GM23338 (cell line): ENCODE data around the gene COL9A3.

ENCODE experiments used
- CTCF ChIP-seq, 2 experiments: fragments of 200-600 bp in 1 of 2; sonication (generic) in 1 of 2; conservative IDR thresholded peaks; 2 replicates each; pipeline versions ENCODE4 v1.5.1 to v1.6.1; 2016 to 2017; ENCODE audit warnings: antibody characterized with exemption in 2 of 2, low read depth in 2 of 2, mild to moderate bottlenecking in 2 of 2, moderate library complexity in 1 of 2
- EZH2 ChIP-seq: fragments of 200-600 bp; sonication (generic); IDR thresholded peaks from one replicate; pipeline ENCODE4 v1.8.0; 2017; ENCODE audit warnings: antibody characterized with exemption, mild to moderate bottlenecking, low read depth; ENCODE audit not compliant: unreplicated experiment
- EZH2phosphoT487 ChIP-seq: fragments of 200-600 bp; sonication (generic); IDR thresholded peaks from one replicate; pipeline ENCODE4 v1.8.1; 2018; ENCODE audit warnings: antibody characterized with exemption; ENCODE audit not compliant: unreplicated experiment
- JUNB ChIP-seq: IDR thresholded peaks from one replicate; pipeline ENCODE4 v1.6.1; 2016; ENCODE audit warnings: antibody characterized with exemption; ENCODE audit not compliant: unreplicated experiment
- NANOG ChIP-seq: IDR thresholded peaks from 2 replicates; pipeline ENCODE4 v1.6.1; 2016; ENCODE audit warnings: antibody characterized with exemption, borderline replicate concordance
- POLR2AphosphoS5 ChIP-seq: IDR thresholded peaks from 2 replicates; pipeline ENCODE4 v1.6.1; 2016; ENCODE audit warnings: antibody characterized with exemption, low read depth
- REST ChIP-seq: IDR thresholded peaks from one replicate; pipeline ENCODE4 v1.6.1; 2018; ENCODE audit warnings: antibody characterized with exemption; ENCODE audit not compliant: unreplicated experiment
- STAT1 ChIP-seq: IDR thresholded peaks from one replicate; pipeline ENCODE4 v1.6.1; 2016; ENCODE audit warnings: antibody characterized with exemption; ENCODE audit not compliant: unreplicated experiment
- ZNF114 ChIP-seq: fragments of 250-450 bp; sonication (Bioruptor Pico); IDR thresholded peaks from 2 replicates; pipeline ENCODE4 v1.5.0; 2020; ENCODE audit warnings: mild to moderate bottlenecking, moderate library complexity
- ZNF462 ChIP-seq: fragments of 250-450 bp; sonication (Bioruptor Pico); IDR thresholded peaks from 2 replicates; pipeline ENCODE4 v1.5.0; 2020; ENCODE audit warnings: mild to moderate bottlenecking, moderate library complexity

GRCh38 chr20:62772103-62772611 is 44.7 kb upstream of the COL9A3 start:
- no peak for TF ChIP-seq CTCF (conservative IDR thresholded peaks at IDR 0.05; ENCODE audit: low read depth in 2 of 2)
- TF ChIP-seq ZNF462 (CRISPR knock-in tag) = no peak
- no peak for TF ChIP-seq EZH2phosphoT487
- no peak for TF ChIP-seq POLR2AphosphoS5
- no peak for TF ChIP-seq EZH2
- TF ChIP-seq REST = no peak
- no peak for TF ChIP-seq JUNB
- no peak for TF ChIP-seq ZNF114 (CRISPR knock-in tag)
- no peak for TF ChIP-seq NANOG
- no peak for TF ChIP-seq STAT1
